Transverse colon (tissue), 4 donors: ENCODE data around the gene VAV2.

Experiments
- EP300 ChIP-seq: sonication (generic); formaldehyde crosslinking; IDR thresholded peaks from one replicate; pipeline ENCODE4 v1.6.1; 2017; ENCODE audit warnings: antibody characterized with exemption, low read depth
- POLR2A ChIP-seq: fragments of 450-650 bp; IDR thresholded peaks from one replicate; pipeline ENCODE4 v1.6.1; 2016; ENCODE audit warnings: antibody characterized with exemption, mild to moderate bottlenecking, moderate library complexity
- POLR2AphosphoS5 ChIP-seq, 3 donors: sonication (generic); formaldehyde crosslinking; IDR thresholded peaks; one replicate each; pipeline ENCODE4 v1.6.1; 2016; ENCODE audit warnings: antibody characterized with exemption in 3 of 3
- TF ChIP-seq, protein P1 (sequence below), 5 experiments: fragments of 200-600 bp in 3 of 5; fragments of 450-650 bp in 2 of 5; sonication (generic) in 3 of 5; IDR thresholded peaks; 1 replicate in 2 of 5; 2 replicates in 3 of 5; pipeline ENCODE4 v1.5.1; 2016 to 2017; ENCODE audit warnings: antibody characterized with exemption in 5 of 5, inconsistent platforms in 3 of 5, mild to moderate bottlenecking in 2 of 5, moderate library complexity in 1 of 5

DNA sequence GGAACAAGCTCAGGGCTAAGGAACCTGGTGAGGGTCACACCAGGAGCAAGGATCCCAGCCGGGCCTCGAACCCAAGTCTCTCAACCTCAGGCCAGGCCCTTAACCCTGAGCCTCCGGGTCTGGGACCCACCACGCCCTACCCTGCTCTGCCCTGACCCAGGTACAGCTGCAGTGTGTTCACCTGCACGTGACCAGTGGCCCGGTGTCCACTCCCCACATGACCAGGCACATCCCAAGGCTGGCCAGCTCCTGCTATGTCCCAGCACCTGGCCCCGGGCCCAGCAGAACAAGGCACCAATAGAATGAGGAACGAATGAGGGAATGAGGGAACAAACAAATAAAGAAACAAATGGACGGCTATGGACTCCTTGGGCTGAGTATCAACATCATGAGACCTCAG is 142.0 kb downstream of the VAV2 start:
- TF ChIP-seq, protein P1, sequence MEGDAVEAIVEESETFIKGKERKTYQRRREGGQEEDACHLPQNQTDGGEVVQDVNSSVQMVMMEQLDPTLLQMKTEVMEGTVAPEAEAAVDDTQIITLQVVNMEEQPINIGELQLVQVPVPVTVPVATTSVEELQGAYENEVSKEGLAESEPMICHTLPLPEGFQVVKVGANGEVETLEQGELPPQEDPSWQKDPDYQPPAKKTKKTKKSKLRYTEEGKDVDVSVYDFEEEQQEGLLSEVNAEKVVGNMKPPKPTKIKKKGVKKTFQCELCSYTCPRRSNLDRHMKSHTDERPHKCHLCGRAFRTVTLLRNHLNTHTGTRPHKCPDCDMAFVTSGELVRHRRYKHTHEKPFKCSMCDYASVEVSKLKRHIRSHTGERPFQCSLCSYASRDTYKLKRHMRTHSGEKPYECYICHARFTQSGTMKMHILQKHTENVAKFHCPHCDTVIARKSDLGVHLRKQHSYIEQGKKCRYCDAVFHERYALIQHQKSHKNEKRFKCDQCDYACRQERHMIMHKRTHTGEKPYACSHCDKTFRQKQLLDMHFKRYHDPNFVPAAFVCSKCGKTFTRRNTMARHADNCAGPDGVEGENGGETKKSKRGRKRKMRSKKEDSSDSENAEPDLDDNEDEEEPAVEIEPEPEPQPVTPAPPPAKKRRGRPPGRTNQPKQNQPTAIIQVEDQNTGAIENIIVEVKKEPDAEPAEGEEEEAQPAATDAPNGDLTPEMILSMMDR (IDR thresholded peaks at IDR 0.05) = no peak
- TF ChIP-seq EP300 = no peak
- no peak for TF ChIP-seq POLR2A
- no peak for TF ChIP-seq POLR2AphosphoS5 (IDR thresholded peaks at IDR 0.05)
